ENCODE data around the gene LDLRAD2. TPM values are rescaled to one million over a fixed set of nuclear protein-coding genes. Genes with fewer than 3 reads are reported as not detected.

The LDLRAD2 gene
- total and polyA plus RNA-seq, 9 of the 15 experiments (the other 6 are each of a cell fraction or from before 2014, with no cell fraction given), result 0.45 to 0.48 TPM; not detected in 7

GRCh38 chr1:21783679-21784603 is 28.1 kb upstream of the LDLRAD2 start (continued):
- no peak for TF ChIP-seq ZNF785 (CRISPR knock-in tag; IDR thresholded peaks at IDR 0.05)
- TF ChIP-seq TSC22D4 (tag; IDR thresholded peaks at IDR 0.05), result no peak
- no peak for TF ChIP-seq BMI1 (IDR thresholded peaks at IDR 0.05; ENCODE audit: low read length)
- no peak for TF ChIP-seq ZNF518B (CRISPR knock-in tag; IDR thresholded peaks at IDR 0.05)
- TF ChIP-seq PATZ1 (CRISPR knock-in tag; IDR thresholded peaks at IDR 0.05; ENCODE audit: borderline replicate concordance), result no peak
- peak; percentile 36; the same call in 1 of the 2 replicates for TF ChIP-seq C11orf30 (IDR thresholded peaks at IDR 0.05; ENCODE audit: low read depth)
- no peak for TF ChIP-seq HIVEP1 (CRISPR knock-in tag; IDR thresholded peaks at IDR 0.05)
- TF ChIP-seq, protein P1, sequence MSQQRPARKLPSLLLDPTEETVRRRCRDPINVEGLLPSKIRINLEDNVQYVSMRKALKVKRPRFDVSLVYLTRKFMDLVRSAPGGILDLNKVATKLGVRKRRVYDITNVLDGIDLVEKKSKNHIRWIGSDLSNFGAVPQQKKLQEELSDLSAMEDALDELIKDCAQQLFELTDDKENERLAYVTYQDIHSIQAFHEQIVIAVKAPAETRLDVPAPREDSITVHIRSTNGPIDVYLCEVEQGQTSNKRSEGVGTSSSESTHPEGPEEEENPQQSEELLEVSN (IDR thresholded peaks at IDR 0.05; ENCODE audit: borderline replicate concordance in 1 of 2, extremely low read depth in 1 of 2, insufficient read depth in 1 of 2, insufficient read length in 1 of 2, low read depth in 1 of 2, low read length in 1 of 2, poor library complexity in 1 of 2, severe bottlenecking in 1 of 2), result no peak
- no peak; the same call in 1 of the 2 replicates for TF ChIP-seq TCF3 (CRISPR knock-in tag; IDR thresholded peaks at IDR 0.05)
- no peak for TF ChIP-seq RBM15 (IDR thresholded peaks at IDR 0.05; ENCODE audit: insufficient read depth, low read length)
- peak; percentile 68; the same call in 1 of the 2 replicates for TF ChIP-seq RNF2 (IDR thresholded peaks at IDR 0.05)
- TF ChIP-seq RFX5 (IDR thresholded peaks at IDR 0.05; ENCODE audit: low read depth, low read length), result peak; percentile 3; the same call in 1 of the 2 replicates
- TF ChIP-seq KDM4B (IDR thresholded peaks at IDR 0.05; ENCODE audit: borderline replicate concordance in 2 of 2, low read depth in 1 of 2), result peak in 1 of 2 experiments; percentile 84; a peak in 1 of 4 replicates
- TF ChIP-seq KLF16 (IDR thresholded peaks at IDR 0.05), result no peak
- peak; percentile 79 for TF ChIP-seq ZNF395 (CRISPR knock-in tag; IDR thresholded peaks at IDR 0.05)
- no peak for TF ChIP-seq RHOXF2B (CRISPR knock-in tag; conservative IDR thresholded peaks at IDR 0.05)
- no peak for TF ChIP-seq SETDB1 (IDR thresholded peaks at IDR 0.05; ENCODE audit: low read length)
- 0 out of 4 replicates have a peak, but pooled peaks of 1 of the 2 experiments have one; percentile 30 for TF ChIP-seq FOXA3 (CRISPR knock-in tag; conservative IDR thresholded peaks at IDR 0.05 in 1 of 2, IDR thresholded peaks at IDR 0.05 in 1 of 2)

All from K562 (cell line).